AG09309 (cell line): ENCODE data around the gene COA3.

Experiments
- DNase-seq: peaks from one replicate; pipeline ENCODE4 v3.0.0-alpha.2; 2010; ENCODE audit warnings: low read depth
- H3K4me3 ChIP-seq: 2 replicates; pipeline ENCODE4 v1.5.1; 2011; ENCODE audit warnings: mild to moderate bottlenecking, low read depth, low read length, moderate library complexity; ENCODE audit not compliant: control insufficient read depth
- CTCF ChIP-seq: IDR thresholded peaks from 2 replicates; pipeline ENCODE4 v1.5.1; 2011; ENCODE audit warnings: mild to moderate bottlenecking, low read depth, low read length, inconsistent platforms; ENCODE audit not compliant: insufficient read depth, control insufficient read depth; ENCODE audit errors: missing control alignments

COA3 gene

GRCh38 chr17:42783062-42783790 lies 15.3 kb downstream of the COA3 start:
- no peak for TF ChIP-seq CTCF
- peak overlapping the region; percentile 90 for H3K4me3 ChIP-seq
- peak; percentile 40 for DNase-seq

GRCh38 chr17:42782166-42783061 lies 16.1 kb downstream of the COA3 start:
- peak overlapping the region; percentile 90 for H3K4me3 ChIP-seq
- no peak for DNase-seq
- no peak for TF ChIP-seq CTCF

GRCh38 chr17:42781639-42782165 lies 16.8 kb downstream of the COA3 start:
- peak overlapping the region; percentile 90 for H3K4me3 ChIP-seq
- no peak for DNase-seq
- TF ChIP-seq CTCF: no peak

- no peak for TF ChIP-seq CTCF
- DNase-seq: no peak
- peak overlapping the region; percentile 90 for H3K4me3 ChIP-seq
Observed at GRCh38 chr17:42780851-42781638, 17.5 kb downstream of the COA3 start.

GRCh38 chr17:42779936-42780850 lies 18.3 kb downstream of the COA3 start, which contains the start of gene WNK4:
Gene WNK4, plus strand, starts transcription at chr17:42780610. Its CDS starts 89 bp downstream, at chr17:42780699.
- no peak for TF ChIP-seq CTCF
- DNase-seq: no peak
- peak within 1 kb of the TSS; percentile 90 for H3K4me3 ChIP-seq
